Stimulated activated memory B cell treated with anti-CD40 and anti-IgM and Interleukin-4, amounts not matched to agents 10 μg/mL and 1 μg/mL and 100 μg/mL, for 72 hours (primary cell): ENCODE measurements around the gene CCDC177.
"Not testable (repeated sequence)": the region's sequence is repeated elsewhere in the genome, so short reads cannot be mapped to it uniquely, and the experiment has no call there.

ENCODE experiments used
- ATAC-seq: fragments of 150-1000 bp; cut with Tn5 transposase; 2 replicates; pipeline ENCODE4 v1.10.0; 2021
- H3K27ac Mint-ChIP-seq: one replicate; pipeline ENCODE4 v1.8.0; 2022; ENCODE audit warnings: mild to moderate bottlenecking, mixed read lengths
- H3K27me3 Mint-ChIP-seq: one replicate; pipeline ENCODE4 v1.8.0; 2022; ENCODE audit warnings: mixed read lengths
- H3K36me3 Mint-ChIP-seq: one replicate; pipeline ENCODE4 v1.8.0; 2022; ENCODE audit warnings: mixed read lengths
- H3K4me1 Mint-ChIP-seq: one replicate; pipeline ENCODE4 v1.8.0; 2022; ENCODE audit warnings: mixed read lengths
- H3K4me3 Mint-ChIP-seq: one replicate; pipeline ENCODE4 v1.8.0; 2022; ENCODE audit warnings: mild to moderate bottlenecking, moderate library complexity, mixed read lengths
- H3K9me3 Mint-ChIP-seq: one replicate; pipeline ENCODE4 v1.8.0; 2022; ENCODE audit warnings: mixed read lengths

Gene CCDC177

DNA sequence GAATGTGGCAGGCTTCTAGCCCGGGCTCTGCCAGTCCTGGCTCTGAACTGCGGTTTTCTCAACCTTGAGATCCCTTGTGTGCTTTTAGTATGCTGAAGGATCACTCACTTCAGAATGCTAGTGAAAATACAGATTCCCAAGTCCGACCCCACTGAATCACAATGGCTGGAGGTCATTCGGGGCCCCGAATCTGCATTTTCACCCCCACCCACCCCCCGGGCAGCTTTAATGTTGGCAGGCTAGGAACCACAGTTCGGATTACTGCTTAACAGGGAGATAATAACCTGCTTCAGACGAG, 36.2 kb upstream of the CCDC177 start:
- H3K36me3 Mint-ChIP-seq = no peaks in the 10 kb centered on the region
- no peak for ATAC-seq
- no peaks in the 10 kb centered on the region for H3K27me3 Mint-ChIP-seq
- peak overlapping the region; percentile 76 for H3K4me3 Mint-ChIP-seq
- peaks cover 43% of the 10 kb centered on the region for H3K4me1 Mint-ChIP-seq
- H3K27ac Mint-ChIP-seq = peak overlapping the region; percentile 93
- no peaks in the 10 kb centered on the region for H3K9me3 Mint-ChIP-seq

DNA sequence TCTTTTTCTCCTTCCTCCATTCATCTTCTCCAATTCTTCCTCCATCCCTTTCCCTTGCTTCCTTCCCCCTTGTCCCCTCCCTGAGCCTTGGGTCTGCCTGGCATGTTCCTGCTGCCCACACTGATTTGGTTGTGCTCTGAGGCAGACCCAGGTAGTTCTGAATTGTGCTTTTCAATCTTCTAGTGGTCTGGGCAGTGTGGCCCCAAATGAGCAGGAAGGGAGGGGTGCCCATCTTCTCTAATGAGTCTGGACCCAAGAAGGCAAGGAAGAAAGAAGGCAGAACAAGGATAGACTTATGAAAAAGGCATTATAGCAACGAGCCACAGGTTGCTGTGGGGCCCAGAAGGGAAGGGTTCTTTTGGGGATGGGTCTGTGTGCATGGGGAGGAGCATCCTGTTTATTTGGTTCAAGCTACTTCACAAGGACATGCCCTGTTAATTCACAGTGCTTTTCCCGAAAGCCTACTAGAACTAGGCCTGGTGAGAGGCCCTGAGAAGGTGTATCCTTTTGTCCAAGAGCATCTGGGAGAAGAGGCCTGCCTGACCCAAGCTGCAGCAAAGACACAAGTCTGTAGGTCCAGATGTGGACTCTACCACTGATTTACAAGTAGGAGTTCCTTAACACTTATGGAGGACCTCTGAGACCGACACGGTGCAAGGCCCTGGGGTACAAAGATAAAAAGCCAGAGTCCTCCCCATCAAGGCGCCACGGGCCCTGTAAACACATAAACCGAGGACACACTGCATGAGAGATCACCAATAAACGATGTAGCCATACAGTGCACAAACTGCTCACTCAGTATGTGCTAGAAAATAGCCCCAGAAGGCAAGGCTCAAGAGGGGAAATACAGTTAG, 35.6 kb upstream of the CCDC177 start:
- H3K4me3 Mint-ChIP-seq = peak overlapping the region; percentile 76
- peak overlapping the region; percentile 93 for H3K27ac Mint-ChIP-seq
- H3K9me3 Mint-ChIP-seq = no peaks in the 10 kb centered on the region
- no peaks in the 10 kb centered on the region for H3K36me3 Mint-ChIP-seq
- H3K4me1 Mint-ChIP-seq = peaks cover 38% of the 10 kb centered on the region
- no peak for ATAC-seq
- no peaks in the 10 kb centered on the region for H3K27me3 Mint-ChIP-seq

DNA sequence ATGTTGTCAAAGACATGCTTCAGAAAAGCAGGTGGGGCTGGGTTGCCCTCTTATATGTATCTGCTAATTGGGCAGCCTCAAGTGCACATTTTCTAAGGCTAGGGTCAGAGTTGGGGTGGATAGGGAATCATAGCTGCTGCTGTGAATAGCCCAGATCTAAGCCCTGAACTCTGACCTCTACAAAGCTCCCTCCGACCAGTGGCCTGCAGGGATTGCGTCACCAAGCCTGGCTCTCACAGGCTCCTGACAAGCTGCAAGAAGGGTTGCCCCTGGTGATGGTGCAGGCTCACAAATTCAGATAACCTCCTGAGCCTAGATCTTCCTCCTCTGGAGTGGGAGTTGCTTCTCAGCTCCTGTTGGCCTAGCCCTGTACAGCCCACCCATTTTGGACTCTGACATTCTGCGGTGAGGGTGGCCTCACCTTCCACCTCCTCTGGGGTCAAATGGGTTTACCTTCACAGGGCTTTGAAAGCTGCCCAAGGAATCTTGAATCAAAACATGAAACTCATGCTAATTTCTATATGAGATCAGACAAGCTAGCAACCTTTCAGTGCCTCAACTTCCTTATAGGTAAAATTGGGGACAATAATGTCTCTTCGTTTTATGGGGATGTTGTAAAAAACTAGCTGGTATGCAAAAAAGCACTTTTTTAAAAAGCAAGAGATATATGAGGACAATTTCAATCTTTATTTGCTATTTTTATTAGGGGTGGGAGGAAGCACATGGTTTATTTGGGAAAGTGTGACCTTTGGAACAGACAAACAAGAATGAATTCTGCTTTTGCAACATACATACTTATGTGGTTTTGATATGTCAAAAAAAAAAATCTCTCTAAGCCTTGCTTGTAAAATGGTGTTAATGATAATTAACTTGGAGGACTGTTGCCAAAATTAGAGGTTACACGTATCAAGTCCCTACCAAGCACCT, 31.9 kb upstream of the CCDC177 start:
- ATAC-seq = no peak
- H3K4me1 Mint-ChIP-seq = peaks cover 24% of the 10 kb centered on the region
- no peak overlapping the region for H3K27ac Mint-ChIP-seq
- no peaks in the 10 kb centered on the region for H3K9me3 Mint-ChIP-seq
- H3K36me3 Mint-ChIP-seq = no peaks in the 10 kb centered on the region
- H3K27me3 Mint-ChIP-seq = no peaks in the 10 kb centered on the region
- no peak overlapping the region for H3K4me3 Mint-ChIP-seq

DNA sequence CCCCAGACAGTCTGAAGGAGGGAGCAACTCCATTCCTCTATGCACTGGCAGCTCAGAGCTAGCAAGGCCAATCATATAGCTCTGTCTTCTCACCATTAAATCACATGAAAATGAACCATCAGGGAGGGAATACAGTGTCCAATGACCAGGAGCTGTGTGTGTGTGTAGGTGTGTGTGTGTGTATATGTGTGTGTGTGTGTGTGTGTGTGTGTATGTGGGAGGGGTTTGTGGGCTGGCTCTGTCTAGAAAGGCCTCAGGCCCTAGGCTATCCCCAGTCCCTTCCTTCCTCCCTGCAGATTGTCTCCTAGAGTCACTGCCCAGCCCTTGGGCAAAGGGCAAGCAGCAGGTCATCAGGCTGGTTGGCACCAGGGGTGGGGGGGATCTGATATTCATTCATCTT, 31.1 kb upstream of the CCDC177 start:
- Mint-ChIP-seq H3K9me3 (no peaks in the 10 kb centered on the region), H3K27me3 (no peaks in the 10 kb centered on the region), H3K4me3 (no peak overlapping the region), H3K36me3 (no peaks in the 10 kb centered on the region), H3K4me1 (peaks cover 23% of the 10 kb centered on the region), H3K27ac (no peak overlapping the region)
- ATAC-seq = no peak

DNA sequence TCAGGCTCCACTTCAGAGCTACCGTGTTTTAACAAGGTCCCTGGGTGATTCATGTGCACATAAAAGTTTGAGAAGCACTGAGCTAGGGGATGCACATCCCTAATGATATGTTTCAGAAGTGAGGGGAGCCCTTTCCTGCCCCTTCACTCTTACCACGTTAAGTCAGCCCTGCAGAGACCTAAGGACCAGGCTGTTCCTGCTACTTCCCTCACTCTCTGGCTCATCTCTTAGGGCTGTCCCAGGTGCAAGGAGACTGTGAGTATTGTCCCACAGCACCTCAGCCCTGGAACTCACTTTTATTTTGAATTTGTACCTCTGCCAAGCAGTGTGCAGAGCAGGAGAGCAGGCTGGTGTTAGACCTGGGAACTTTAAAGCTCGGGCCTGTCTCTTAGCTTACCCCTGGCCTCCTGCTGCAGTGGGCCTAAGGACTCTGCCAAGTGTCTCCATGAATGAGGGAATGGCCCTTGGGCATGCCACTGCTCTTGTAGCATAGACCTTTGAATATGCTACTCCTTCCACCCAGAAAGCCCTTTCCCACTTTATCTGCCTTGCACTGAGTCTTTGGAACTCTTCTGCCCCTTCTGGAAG, 25.7 kb upstream of the CCDC177 start:
- H3K36me3 Mint-ChIP-seq = no peaks in the 10 kb centered on the region
- H3K27me3 Mint-ChIP-seq = no peaks in the 10 kb centered on the region
- ATAC-seq = no peak
- H3K9me3 Mint-ChIP-seq = no peaks in the 10 kb centered on the region
- H3K4me3 Mint-ChIP-seq = no peak overlapping the region
- peaks cover 13% of the 10 kb centered on the region for H3K4me1 Mint-ChIP-seq
- H3K27ac Mint-ChIP-seq = no peak overlapping the region

DNA sequence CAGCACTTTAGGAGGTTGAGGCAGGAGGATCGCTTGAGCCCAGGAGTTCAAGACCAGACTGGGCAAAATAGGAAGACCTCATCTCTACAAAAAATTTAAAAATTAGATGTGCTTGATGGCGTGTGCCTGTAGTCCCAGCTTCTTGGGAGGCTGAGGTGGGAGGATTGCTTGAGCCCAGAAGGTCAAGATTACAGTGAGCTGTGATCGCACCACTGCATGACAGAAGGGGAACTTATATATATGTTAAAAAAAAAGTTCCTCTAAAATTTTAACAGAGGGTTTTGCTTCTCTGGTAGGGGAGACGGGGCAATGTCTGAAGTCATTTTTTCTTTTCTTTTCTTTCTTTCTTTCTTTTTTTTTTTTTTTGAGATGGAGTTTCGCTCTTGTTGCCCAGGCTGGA, 24.8 kb upstream of the CCDC177 start:
- not testable (repeated sequence) for H3K36me3 Mint-ChIP-seq, H3K27me3 Mint-ChIP-seq, ATAC-seq, H3K4me3 Mint-ChIP-seq, H3K27ac Mint-ChIP-seq, H3K9me3 Mint-ChIP-seq
- H3K4me1 Mint-ChIP-seq = peaks cover 12% of the 10 kb centered on the region

DNA sequence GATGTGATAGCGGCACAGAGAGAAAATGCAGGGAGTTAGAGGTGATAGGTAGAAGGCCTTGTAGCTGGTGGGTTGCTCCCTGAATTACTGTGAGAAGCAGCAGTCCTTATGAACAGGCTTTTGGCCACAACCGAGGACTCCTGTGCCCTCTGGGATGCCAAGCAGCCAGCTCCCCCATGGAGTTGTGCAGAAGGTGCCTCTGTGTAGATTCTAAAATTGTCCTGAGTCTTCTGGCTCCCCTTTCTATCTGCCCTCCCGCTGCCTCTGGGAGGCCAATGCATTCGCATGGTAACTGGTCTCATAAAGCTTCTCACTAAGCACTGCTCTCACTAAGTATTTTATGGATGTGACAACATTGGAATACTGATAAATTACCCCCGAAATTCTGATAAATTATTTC, 20.7 kb upstream of the CCDC177 start:
- Mint-ChIP-seq H3K36me3 (no peaks in the 10 kb centered on the region), H3K4me3 (no peak overlapping the region), H3K27ac (no peak overlapping the region), H3K9me3 (no peaks in the 10 kb centered on the region), H3K27me3 (no peaks in the 10 kb centered on the region), H3K4me1 (peaks cover 12% of the 10 kb centered on the region)
- ATAC-seq = no peak

DNA sequence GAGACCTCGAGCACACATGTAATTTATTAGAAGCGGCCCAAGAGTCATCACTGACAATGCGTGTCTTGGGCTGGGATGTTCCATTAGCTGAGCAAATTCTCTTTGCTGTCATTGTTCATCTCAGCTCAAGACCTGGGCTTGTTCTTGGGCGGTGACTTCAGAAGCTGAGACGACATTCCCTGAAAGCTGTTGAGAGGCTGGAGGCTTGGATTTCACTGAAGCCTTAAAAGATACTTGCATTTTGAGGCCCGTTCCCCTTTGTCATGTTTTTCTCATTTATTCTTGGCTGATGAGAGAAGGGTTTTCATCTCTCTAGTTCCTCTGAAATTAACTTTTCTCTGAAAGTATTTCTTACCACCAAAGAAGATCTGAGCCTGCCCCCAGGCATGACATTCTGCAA, 20.2 kb upstream of the CCDC177 start:
- Mint-ChIP-seq H3K9me3 (no peaks in the 10 kb centered on the region), H3K27me3 (no peaks in the 10 kb centered on the region), H3K27ac (no peak overlapping the region), H3K4me3 (no peak overlapping the region), H3K4me1 (peaks cover 12% of the 10 kb centered on the region), H3K36me3 (no peaks in the 10 kb centered on the region)
- no peak for ATAC-seq

DNA sequence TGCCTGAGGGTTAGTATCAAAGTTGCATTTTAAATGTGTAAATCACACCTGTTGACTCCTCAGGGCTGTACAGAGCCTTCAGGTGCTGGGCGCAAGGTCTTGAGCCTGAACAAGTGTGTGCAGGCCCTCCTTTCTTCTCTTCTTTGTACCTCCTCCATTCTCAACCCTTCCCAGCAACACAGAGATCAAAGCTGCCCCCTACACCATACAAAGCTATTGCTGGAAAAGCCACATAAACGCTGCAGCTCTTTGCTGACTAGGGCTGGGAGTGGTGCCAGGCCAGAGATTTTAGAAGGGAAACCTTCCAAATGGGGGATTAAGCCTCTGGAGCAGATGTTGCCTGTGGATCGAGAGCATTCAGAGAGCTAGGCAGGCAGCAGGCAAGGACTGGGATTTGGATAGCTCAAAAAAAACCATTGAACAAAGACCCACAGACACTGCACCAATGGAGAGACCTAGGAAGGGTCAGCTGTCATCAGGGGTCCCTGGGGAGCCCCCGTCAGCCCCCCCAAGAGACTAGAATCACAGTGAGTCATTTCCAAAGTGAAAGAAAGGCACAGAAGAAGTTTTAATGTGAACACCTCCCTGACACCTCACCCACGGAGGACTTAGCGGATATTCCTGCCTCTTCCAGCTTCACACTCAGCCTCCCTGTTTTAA, 18.5 kb upstream of the CCDC177 start:
- H3K27ac Mint-ChIP-seq = peak overlapping the region; percentile 69
- no peaks in the 10 kb centered on the region for H3K27me3 Mint-ChIP-seq
- peak; percentile 81 for ATAC-seq
- H3K4me1 Mint-ChIP-seq = peaks cover 12% of the 10 kb centered on the region
- H3K4me3 Mint-ChIP-seq = no peak overlapping the region
- no peaks in the 10 kb centered on the region for H3K36me3 Mint-ChIP-seq
- no peaks in the 10 kb centered on the region for H3K9me3 Mint-ChIP-seq

DNA sequence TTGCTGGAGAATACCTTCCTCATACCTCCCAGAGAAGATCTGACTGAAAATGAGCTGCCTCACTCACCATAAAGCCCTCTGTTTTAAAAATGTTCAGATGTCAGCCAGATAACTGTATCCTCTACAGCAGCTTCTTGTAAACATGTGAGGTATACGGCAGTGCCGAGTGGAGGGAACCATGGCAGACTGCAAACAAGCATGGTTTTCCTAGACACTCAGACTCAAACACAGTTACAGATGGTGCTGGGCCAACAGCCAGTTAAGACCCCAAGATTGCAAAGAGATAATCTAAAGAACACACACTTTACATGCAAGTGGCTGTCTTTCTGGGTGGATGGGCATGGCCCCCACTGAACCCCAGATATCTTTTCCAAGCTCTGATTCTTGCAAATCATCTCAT, 16.6 kb upstream of the CCDC177 start:
- Mint-ChIP-seq H3K27me3 (no peaks in the 10 kb centered on the region), H3K36me3 (no peaks in the 10 kb centered on the region), H3K9me3 (no peaks in the 10 kb centered on the region), H3K27ac (no peak overlapping the region), H3K4me3 (no peak overlapping the region), H3K4me1 (peaks cover 12% of the 10 kb centered on the region)
- ATAC-seq = no peak

DNA sequence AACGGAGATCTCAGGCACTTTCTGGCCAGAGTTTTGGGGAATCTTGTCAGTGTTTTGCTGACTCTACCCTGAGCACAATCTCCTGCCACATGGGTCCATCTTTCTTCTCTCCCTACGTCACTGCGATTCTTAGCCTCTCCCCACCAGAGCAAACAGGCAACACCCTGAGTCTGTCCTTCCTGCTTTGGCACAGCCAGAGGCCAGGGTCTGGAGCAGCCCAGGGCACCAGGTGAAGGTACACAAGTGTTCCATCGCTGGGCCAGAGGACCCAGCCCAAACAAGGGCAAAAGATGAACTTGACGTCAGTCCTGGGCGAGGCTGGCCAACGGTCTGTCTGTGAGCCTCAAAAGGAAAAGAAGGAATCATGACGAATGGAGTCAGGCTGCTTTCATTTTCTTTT, 12.7 kb upstream of the CCDC177 start:
- Mint-ChIP-seq H3K36me3 (no peaks in the 10 kb centered on the region), H3K27ac (no peak overlapping the region), H3K9me3 (no peaks in the 10 kb centered on the region), H3K4me1 (no peaks in the 10 kb centered on the region), H3K27me3 (no peaks in the 10 kb centered on the region), H3K4me3 (no peak overlapping the region)
- no peak for ATAC-seq

DNA sequence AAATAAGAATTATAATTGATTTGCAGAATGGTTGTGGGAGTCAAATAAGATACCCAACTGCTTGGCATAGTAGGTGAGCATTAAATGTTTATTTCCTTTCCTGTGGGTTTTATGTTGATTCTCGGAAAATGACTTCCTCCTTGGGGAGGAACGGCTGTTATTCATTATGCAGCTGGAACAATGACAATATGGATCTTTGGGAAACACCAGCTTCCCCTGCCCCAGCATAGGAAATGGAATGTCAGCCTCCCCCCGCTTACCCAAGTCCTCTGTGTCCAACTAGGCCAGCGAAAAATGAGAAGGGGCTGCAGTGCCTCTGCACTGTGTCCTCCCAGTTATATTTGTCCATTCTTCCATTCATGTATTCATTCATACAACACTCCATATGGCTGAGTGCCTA, 11.7 kb upstream of the CCDC177 start:
- no peak overlapping the region for H3K27ac Mint-ChIP-seq
- H3K4me1 Mint-ChIP-seq = no peaks in the 10 kb centered on the region
- no peak overlapping the region for H3K4me3 Mint-ChIP-seq
- no peaks in the 10 kb centered on the region for H3K9me3 Mint-ChIP-seq
- H3K36me3 Mint-ChIP-seq = no peaks in the 10 kb centered on the region
- no peak for ATAC-seq
- H3K27me3 Mint-ChIP-seq = no peaks in the 10 kb centered on the region

DNA sequence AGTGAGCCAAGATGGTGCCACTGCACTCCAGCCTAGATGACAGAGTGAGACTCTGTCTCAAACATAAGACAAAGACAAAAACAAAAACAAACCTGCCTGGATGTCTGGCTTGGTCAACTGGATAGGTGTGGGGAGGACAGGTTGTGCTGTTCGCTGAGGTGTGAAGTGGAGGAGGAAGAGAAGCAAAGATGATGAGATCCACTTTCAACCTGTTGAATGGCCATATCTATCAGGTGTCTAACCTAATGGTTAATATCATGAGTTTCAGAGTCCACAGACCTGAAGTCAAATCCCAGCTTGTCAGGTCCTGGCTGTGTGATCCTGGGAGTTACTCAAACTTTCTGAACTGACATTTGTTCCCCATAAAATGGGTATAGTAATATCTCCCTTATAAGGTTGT, 9.7 kb upstream of the CCDC177 start:
- Mint-ChIP-seq H3K27me3 (no peaks in the 10 kb centered on the region), H3K9me3 (no peaks in the 10 kb centered on the region), H3K4me3 (no peak overlapping the region), H3K36me3 (no peaks in the 10 kb centered on the region), H3K4me1 (peaks cover 8% of the 10 kb centered on the region), H3K27ac (no peak overlapping the region)
- ATAC-seq = no peak

DNA sequence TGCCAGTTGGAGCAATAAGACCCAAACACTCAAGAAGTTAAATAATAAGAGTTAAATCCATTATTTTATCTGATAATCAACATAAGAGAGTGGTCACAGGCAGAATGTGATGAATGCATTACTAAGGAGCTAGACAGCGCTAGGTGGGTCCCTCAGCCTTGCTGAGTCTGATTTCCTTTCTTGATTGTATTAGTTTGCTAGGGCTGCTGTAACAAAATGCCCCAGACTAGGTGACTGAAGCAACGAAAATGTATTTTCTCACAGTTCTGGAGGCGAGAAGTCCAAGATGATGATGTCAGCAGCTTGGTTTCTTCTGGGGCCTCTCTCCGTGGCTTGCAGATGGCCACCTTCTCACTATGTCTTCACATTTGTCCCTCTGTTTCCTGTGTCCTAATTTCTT, 8.2 kb upstream of the CCDC177 start:
- Mint-ChIP-seq H3K36me3 (no peaks in the 10 kb centered on the region), H3K4me1 (peaks cover 8% of the 10 kb centered on the region), H3K27me3 (no peaks in the 10 kb centered on the region), H3K4me3 (no peak overlapping the region), H3K9me3 (no peaks in the 10 kb centered on the region), H3K27ac (no peak overlapping the region)
- no peak for ATAC-seq

DNA sequence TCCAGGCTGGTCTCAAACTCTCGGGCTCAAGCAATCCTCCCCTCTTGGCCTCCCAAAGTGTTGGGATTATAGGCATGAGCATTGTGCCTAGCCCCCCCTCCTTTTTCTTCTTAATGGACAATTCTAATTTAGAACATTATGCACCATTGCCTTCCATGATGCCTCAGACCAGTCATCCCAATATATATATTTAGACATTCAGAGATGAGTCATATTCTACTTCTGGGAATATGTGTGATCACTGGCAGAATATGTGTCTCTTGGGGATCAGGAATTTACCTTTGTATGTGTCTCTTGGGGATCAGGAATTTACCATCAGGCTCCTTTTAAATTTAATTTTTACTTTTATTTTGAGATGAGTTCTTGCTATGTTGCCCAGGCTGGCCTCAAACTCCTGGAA, 7.5 kb upstream of the CCDC177 start:
- H3K36me3 Mint-ChIP-seq = no peaks in the 10 kb centered on the region
- no peak for ATAC-seq
- no peak overlapping the region for H3K27ac Mint-ChIP-seq
- no peak overlapping the region for H3K4me3 Mint-ChIP-seq
- no peaks in the 10 kb centered on the region for H3K27me3 Mint-ChIP-seq
- no peaks in the 10 kb centered on the region for H3K9me3 Mint-ChIP-seq
- H3K4me1 Mint-ChIP-seq = peaks cover 8% of the 10 kb centered on the region
